Nephron progenitor cell (in vitro differentiated cells): ENCODE data around the gene CXCR5.
A peak's percentile ranks its signal among the peaks of the same experiment; 100 is the strongest.

Source experiments
- DNase-seq: peaks from one replicate; pipeline ENCODE4 v3.0.0; 2021
- H3K27ac Mint-ChIP-seq: 2 replicates; pipeline ENCODE4 v1.8.0; 2021; ENCODE audit warnings: mild to moderate bottlenecking, moderate library complexity, mixed read lengths
- H3K27me3 Mint-ChIP-seq: 2 replicates; pipeline ENCODE4 v1.8.0; 2021; ENCODE audit warnings: mild to moderate bottlenecking, low read depth, mixed read lengths; ENCODE audit not compliant: poor library complexity
- H3K36me3 Mint-ChIP-seq: 2 replicates; pipeline ENCODE4 v1.8.0; 2021; ENCODE audit warnings: low read depth, mixed read lengths
- H3K4me1 Mint-ChIP-seq: 2 replicates; pipeline ENCODE4 v1.8.0; 2021; ENCODE audit warnings: mixed read lengths
- H3K4me3 Mint-ChIP-seq: 2 replicates; pipeline ENCODE4 v1.8.0; 2021; ENCODE audit warnings: mild to moderate bottlenecking, moderate library complexity, mixed read lengths
- H3K9me3 Mint-ChIP-seq: 2 replicates; pipeline ENCODE4 v1.8.0; 2021; ENCODE audit warnings: mild to moderate bottlenecking, moderate library complexity, mixed read lengths
- TF ChIP-seq, protein P1 (sequence below): fragments of 200-600 bp; sonication (generic); IDR thresholded peaks from 2 replicates; pipeline ENCODE4 v1.5.0; 2021; ENCODE audit warnings: antibody characterized with exemption

The CXCR5 gene

DNA sequence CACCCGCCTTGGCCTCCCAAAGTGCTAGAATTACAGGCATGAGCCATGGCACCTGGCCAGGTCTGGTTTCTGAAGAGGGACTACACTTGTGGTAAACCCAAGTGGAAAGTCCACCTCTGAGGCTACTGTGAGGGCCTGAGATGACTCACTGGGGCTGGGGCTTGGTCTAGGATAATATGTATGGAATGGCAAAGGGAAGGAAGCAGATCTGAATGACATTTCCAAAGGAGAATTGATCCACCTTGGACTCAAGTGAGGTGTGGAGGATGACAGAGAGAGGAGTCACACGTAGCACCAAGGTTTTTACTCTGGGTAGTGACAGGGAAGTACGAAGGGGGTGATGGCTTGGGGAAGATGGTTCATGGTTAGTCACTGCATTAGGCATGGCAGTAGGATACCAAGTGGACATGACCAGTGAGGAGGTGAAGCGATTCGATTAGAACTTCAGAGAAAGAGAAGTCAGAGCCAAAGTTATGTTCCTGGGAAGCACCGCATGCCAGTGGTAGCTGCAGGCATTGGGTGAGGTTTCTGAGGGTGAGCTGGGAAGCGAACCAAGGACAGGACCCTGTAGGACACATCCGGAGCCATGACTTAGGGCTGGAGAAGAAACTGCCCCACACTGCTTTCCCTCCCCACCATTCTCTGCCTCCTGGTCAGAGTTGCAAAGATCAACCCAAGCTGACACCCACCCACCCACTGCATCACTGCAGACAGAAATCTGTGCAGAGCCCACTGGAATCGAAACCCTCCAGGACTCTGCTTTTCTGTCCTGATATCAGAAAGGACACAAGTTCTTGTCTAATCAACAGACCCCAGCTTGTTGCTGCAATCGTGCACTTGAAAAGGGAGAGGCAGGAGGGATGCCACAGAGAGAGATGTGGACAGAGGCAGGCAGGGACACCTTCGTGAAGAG lies 55.1 kb downstream of the CXCR5 start:
- peaks cover 36% of the 10 kb centered on the region for H3K4me1 Mint-ChIP-seq
- H3K4me3 Mint-ChIP-seq, result peak overlapping the region; percentile 2
- H3K36me3 Mint-ChIP-seq, result no peaks in the 10 kb centered on the region
- H3K9me3 Mint-ChIP-seq, result no peaks in the 10 kb centered on the region
- H3K27ac Mint-ChIP-seq, result no peak overlapping the region
- DNase-seq, result no peak
- H3K27me3 Mint-ChIP-seq, result peaks cover 25% of the 10 kb centered on the region
- TF ChIP-seq, protein P1, sequence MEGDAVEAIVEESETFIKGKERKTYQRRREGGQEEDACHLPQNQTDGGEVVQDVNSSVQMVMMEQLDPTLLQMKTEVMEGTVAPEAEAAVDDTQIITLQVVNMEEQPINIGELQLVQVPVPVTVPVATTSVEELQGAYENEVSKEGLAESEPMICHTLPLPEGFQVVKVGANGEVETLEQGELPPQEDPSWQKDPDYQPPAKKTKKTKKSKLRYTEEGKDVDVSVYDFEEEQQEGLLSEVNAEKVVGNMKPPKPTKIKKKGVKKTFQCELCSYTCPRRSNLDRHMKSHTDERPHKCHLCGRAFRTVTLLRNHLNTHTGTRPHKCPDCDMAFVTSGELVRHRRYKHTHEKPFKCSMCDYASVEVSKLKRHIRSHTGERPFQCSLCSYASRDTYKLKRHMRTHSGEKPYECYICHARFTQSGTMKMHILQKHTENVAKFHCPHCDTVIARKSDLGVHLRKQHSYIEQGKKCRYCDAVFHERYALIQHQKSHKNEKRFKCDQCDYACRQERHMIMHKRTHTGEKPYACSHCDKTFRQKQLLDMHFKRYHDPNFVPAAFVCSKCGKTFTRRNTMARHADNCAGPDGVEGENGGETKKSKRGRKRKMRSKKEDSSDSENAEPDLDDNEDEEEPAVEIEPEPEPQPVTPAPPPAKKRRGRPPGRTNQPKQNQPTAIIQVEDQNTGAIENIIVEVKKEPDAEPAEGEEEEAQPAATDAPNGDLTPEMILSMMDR, result no peak

DNA sequence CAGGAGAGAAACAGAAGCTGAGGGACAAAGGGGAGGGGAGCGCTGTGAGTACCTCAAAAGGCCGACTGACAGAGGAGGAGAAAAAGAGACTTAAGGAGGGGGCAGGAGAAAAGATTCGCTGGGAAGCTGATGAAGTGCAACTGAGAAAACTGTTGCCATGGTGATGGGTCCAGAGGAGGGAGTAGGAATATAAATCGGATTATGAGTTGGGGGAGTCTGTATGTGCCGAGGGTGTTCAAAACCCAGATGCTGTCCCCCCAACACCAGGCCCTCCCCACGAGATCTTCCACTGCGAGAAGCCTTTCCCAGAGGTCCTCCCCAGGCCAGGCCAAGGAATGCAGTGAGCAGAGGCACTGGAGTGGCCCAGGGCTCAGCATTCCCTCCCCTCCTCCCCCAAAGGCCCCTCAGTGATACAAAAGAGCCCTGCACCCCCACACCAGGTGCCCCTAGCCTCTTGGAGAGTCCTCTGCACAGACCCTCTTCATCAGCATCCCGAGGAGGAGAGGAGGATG lies 55.8 kb downstream of the CXCR5 start:
- DNase-seq, result no peak

DNA sequence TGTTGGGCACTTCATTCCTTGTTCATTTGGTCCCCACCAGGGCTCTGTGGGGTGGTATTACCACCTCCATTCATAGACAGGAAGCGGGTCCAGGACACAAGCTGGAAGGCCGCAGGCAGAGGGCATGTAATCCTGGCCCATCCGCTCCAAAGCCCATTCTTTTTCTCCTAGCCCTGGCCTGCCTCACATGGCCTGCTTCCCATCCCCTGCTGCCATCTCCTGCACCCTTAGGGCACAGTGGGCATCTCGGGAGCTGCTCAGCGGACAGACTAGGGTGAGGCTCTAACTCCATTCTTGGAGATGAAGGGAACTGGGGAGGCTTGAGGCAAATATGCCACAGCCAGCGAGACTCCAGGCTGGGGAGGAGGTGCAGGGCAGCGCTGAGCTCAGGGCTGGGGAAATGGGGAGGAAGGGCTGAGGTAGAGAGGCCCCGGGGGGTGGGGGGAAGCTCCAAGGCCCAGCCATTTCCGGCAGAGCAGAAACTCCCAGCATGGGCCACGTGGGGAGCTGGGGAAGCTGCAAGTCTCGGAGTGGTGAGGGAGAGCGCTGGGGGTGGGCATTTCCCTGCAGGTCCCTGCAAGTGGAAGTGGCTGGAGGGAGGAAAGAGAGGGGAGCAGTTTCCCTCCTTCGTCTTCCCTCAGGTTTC lies 56.4 kb downstream of the CXCR5 start:
- TF ChIP-seq, protein P1, result no peak
- Mint-ChIP-seq H3K4me1 (peaks cover 38% of the 10 kb centered on the region), H3K9me3 (no peaks in the 10 kb centered on the region), H3K36me3 (no peaks in the 10 kb centered on the region), H3K27me3 (peaks cover 25% of the 10 kb centered on the region), H3K4me3 (no peak overlapping the region), H3K27ac (no peak overlapping the region)
- peak; percentile 32 for DNase-seq

More for the DNA sequence above, 55.8 kb downstream of the CXCR5 start:
- peaks cover 25% of the 10 kb centered on the region for H3K27me3 Mint-ChIP-seq
- H3K4me3 Mint-ChIP-seq, result peak overlapping the region; percentile 2
- peaks cover 35% of the 10 kb centered on the region for H3K4me1 Mint-ChIP-seq
- TF ChIP-seq, protein P1, result no peak
- H3K27ac Mint-ChIP-seq, result no peak overlapping the region
- H3K9me3 Mint-ChIP-seq, result no peaks in the 10 kb centered on the region
- H3K36me3 Mint-ChIP-seq, result no peaks in the 10 kb centered on the region

DNA sequence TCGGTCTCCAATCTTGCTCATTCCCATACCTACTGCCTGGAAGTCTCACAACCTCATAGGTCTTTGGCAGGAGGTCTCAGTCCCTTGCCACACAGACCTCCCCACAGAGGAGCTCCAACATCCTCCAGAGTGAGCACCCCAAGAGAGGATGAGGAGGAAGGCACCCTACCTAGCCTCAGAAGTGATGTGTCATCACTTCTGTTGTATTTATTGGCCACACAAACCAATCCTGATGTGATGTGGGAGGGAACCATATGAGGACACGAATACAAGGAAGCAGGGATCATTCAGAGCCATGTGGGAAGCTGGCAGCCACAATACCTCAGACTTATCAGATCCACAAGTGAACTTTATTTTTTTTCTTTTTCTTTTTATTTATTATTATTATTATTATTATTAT lies 63.4 kb downstream of the CXCR5 start:
- TF ChIP-seq, protein P1, result no peak
- H3K4me3 Mint-ChIP-seq, result no peak overlapping the region
- H3K36me3 Mint-ChIP-seq, result no peaks in the 10 kb centered on the region
- H3K9me3 Mint-ChIP-seq, result no peaks in the 10 kb centered on the region
- DNase-seq, result no peak
- H3K4me1 Mint-ChIP-seq, result peaks cover 9% of the 10 kb centered on the region
- peaks cover 40% of the 10 kb centered on the region for H3K27me3 Mint-ChIP-seq
- H3K27ac Mint-ChIP-seq, result peak overlapping the region; percentile 38
